OCI-LY1 (cell line): Measurements from ENCODE around the gene NEGR1.

Experiments used
- EZH2 ChIP-seq: fragments of 200-600 bp; sonication (generic), shearing (Covaris generic); IDR thresholded peaks from 2 replicates; pipeline ENCODE4 v1.8.0; 2017; ENCODE audit warnings: borderline replicate concordance, mixed run types, mild to moderate bottlenecking, antibody characterized with exemption, low read length, moderate library complexity, mixed read lengths
- TF ChIP-seq, protein P1 (sequence below): fragments of 200-600 bp; sonication (generic), shearing (Covaris generic); IDR thresholded peaks from 2 replicates; pipeline ENCODE4 v1.5.1; 2017; ENCODE audit warnings: mild to moderate bottlenecking, antibody characterized with exemption, low read length, moderate library complexity, mixed read lengths

DNA sequence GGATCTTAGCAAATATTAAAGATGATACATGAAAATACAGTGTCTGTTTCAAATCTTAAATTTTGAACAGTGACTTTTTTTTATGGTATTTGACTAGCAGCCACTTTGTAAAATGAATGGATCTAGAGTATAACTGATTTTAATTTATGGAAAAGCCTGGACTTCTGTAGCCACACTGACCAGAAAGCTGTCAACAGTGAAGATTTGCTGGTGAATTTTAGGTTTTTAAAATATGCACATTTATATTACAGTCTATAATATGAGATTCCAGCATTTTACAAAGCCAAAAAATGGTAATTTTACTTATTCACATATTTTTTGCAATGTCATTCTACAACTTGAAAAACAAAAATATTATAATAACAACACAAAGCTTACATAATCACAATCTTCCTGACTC, 131.8 kb downstream of the NEGR1 start:
- TF ChIP-seq, protein P1, sequence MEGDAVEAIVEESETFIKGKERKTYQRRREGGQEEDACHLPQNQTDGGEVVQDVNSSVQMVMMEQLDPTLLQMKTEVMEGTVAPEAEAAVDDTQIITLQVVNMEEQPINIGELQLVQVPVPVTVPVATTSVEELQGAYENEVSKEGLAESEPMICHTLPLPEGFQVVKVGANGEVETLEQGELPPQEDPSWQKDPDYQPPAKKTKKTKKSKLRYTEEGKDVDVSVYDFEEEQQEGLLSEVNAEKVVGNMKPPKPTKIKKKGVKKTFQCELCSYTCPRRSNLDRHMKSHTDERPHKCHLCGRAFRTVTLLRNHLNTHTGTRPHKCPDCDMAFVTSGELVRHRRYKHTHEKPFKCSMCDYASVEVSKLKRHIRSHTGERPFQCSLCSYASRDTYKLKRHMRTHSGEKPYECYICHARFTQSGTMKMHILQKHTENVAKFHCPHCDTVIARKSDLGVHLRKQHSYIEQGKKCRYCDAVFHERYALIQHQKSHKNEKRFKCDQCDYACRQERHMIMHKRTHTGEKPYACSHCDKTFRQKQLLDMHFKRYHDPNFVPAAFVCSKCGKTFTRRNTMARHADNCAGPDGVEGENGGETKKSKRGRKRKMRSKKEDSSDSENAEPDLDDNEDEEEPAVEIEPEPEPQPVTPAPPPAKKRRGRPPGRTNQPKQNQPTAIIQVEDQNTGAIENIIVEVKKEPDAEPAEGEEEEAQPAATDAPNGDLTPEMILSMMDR: no peak
- no peak for TF ChIP-seq EZH2
